CD8-positive, alpha-beta memory T cell (primary cell): ENCODE data around the gene SIN3B. TPM values are rescaled to one million over a fixed set of nuclear protein-coding genes. Genes with fewer than 3 reads are reported as not detected.
A peak's percentile ranks its signal among the peaks of the same experiment; 100 is the strongest.

Experiments used
- CTCF ChIA-PET: fragments of 350-600 bp; sonication (Branson Sonifier 250); formaldehyde crosslinking; loops from one replicate; lab custom pipeline; 2021; ENCODE audit warnings: antibody characterized with exemption; lab: Charles Lee
- POLR2A ChIA-PET: fragments of 350-600 bp; sonication (Branson Sonifier 250); formaldehyde crosslinking; loops from one replicate; lab custom pipeline; 2021; ENCODE audit warnings: antibody characterized with exemption; lab: Charles Lee
- DNase-seq, 5 donors: peaks; one replicate each; pipeline versions ENCODE4 v3.0.0 to v3.0.0-alpha.2; 2020 to 2022; ENCODE audit warnings: mixed read lengths in 1 of 5
- H3K27ac ChIP-seq: one replicate; pipeline ENCODE4 v1.7.0; 2013; ENCODE audit warnings: low read depth, mild to moderate bottlenecking, low read length, moderate library complexity
- H3K27me3 ChIP-seq: 2 replicates; pipeline ENCODE4 v1.7.0; 2013; ENCODE audit warnings: low read length, mild to moderate bottlenecking; ENCODE audit not compliant: insufficient read depth, poor library complexity, severe bottlenecking
- H3K36me3 ChIP-seq: 2 replicates; pipeline ENCODE4 v1.7.0; 2013; ENCODE audit warnings: mild to moderate bottlenecking, low read length, moderate library complexity; ENCODE audit not compliant: insufficient read depth
- H3K4me1 ChIP-seq: 2 replicates; pipeline ENCODE4 v1.7.0; 2013; ENCODE audit warnings: mild to moderate bottlenecking, low read length, moderate library complexity; ENCODE audit not compliant: insufficient read depth
- H3K4me3 ChIP-seq: 2 replicates; pipeline ENCODE4 v1.7.0; 2013; ENCODE audit warnings: mild to moderate bottlenecking, low read length
- H3K9me3 ChIP-seq: 2 replicates; pipeline ENCODE4 v1.7.0; 2013; ENCODE audit warnings: mild to moderate bottlenecking, low read length
- H3K27ac Mint-ChIP-seq, 8 donors: one replicate each; pipeline ENCODE4 v1.8.0; 2020 to 2021; ENCODE audit warnings: mixed read lengths in 8 of 8, mild to moderate bottlenecking in 6 of 8, inconsistent platforms in 3 of 8, moderate library complexity in 3 of 8
- H3K27me3 Mint-ChIP-seq, 2 donors: one replicate each; pipeline ENCODE4 v1.8.0; 2020 to 2021; ENCODE audit warnings: mixed read lengths in 2 of 2, mild to moderate bottlenecking in 1 of 2, moderate library complexity in 1 of 2
- H3K36me3 Mint-ChIP-seq, 3 donors: one replicate each; pipeline ENCODE4 v1.8.0; 2020 to 2021; ENCODE audit warnings: mixed read lengths in 3 of 3, inconsistent platforms in 1 of 3, mild to moderate bottlenecking in 1 of 3
- H3K4me1 Mint-ChIP-seq, 3 donors: one replicate each; pipeline ENCODE4 v1.8.0; 2020 to 2021; ENCODE audit warnings: mixed read lengths in 3 of 3, inconsistent platforms in 1 of 3, mild to moderate bottlenecking in 1 of 3
- H3K4me3 Mint-ChIP-seq, 7 donors: one replicate each; pipeline ENCODE4 v1.8.0; 2020 to 2021; ENCODE audit warnings: mixed read lengths in 7 of 7, mild to moderate bottlenecking in 6 of 7, moderate library complexity in 4 of 7, inconsistent platforms in 2 of 7
- H3K9me3 Mint-ChIP-seq, 5 donors: one replicate each; pipeline ENCODE4 v1.8.0; 2020 to 2022; ENCODE audit warnings: mixed read lengths in 5 of 5, mild to moderate bottlenecking in 3 of 5, moderate library complexity in 2 of 5, inconsistent platforms in 1 of 5
- polyA plus RNA-seq: library from polyadenylated mRNA; unstranded; fragments of 300-500 nt; fragmentation: Illumina TruSeq; gene quantifications from one replicate; pipeline ENCODE4 v1.2.3, GENCODE V29; 2021
- total RNA-seq, 2 experiments: library from RNA; stranded (reverse); gene quantifications; one replicate each; pipeline ENCODE4 v1.2.3, GENCODE V29; 2021

The SIN3B gene
- total and polyA plus RNA-seq, 3 experiments from 2014 or later: 5.0 to 34.8 (median 32.9) TPM

DNA sequence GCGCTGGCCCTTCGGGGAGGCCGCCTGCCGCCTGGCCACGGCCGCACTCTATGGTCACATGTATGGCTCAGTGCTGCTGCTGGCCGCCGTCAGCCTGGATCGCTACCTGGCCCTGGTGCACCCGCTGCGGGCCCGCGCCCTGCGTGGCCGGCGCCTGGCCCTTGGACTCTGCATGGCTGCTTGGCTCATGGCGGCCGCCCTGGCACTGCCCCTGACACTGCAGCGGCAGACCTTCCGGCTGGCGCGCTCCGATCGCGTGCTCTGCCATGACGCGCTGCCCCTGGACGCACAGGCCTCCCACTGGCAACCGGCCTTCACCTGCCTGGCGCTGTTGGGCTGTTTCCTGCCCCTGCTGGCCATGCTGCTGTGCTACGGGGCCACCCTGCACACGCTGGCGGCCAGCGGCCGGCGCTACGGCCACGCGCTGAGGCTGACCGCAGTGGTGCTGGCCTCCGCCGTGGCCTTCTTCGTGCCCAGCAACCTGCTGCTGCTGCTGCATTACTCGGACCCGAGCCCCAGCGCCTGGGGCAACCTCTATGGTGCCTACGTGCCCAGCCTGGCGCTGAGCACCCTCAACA is 60.8 kb downstream of the SIN3B start:
- no peak overlapping the region for H3K4me3 Mint-ChIP-seq
- peaks cover 3 to 27% of the 10 kb centered on the region in 2 donors for H3K27me3 Mint-ChIP-seq
- no peaks in the 10 kb centered on the region for H3K36me3 Mint-ChIP-seq
- Histone ChIP-seq H3K9me3 (no peaks in the 10 kb centered on the region), H3K27me3 (no peaks in the 10 kb centered on the region), H3K4me1 (peaks cover 5% of the 10 kb centered on the region), H3K27ac (peak overlapping the region; percentile 84), H3K36me3 (no peaks in the 10 kb centered on the region), H3K4me3 (no peak overlapping the region)
- DNase-seq: no peak
- ChIA-PET POLR2A (no interaction called here), CTCF (no interaction called here)
- peaks cover 5 to 7% (median 7%) of the 10 kb centered on the region in 3 donors for H3K4me1 Mint-ChIP-seq
- no peak overlapping the region for H3K27ac Mint-ChIP-seq
- H3K9me3 Mint-ChIP-seq: peaks cover 0 to 3% (median 0%) of the 10 kb centered on the region in 5 donors

DNA sequence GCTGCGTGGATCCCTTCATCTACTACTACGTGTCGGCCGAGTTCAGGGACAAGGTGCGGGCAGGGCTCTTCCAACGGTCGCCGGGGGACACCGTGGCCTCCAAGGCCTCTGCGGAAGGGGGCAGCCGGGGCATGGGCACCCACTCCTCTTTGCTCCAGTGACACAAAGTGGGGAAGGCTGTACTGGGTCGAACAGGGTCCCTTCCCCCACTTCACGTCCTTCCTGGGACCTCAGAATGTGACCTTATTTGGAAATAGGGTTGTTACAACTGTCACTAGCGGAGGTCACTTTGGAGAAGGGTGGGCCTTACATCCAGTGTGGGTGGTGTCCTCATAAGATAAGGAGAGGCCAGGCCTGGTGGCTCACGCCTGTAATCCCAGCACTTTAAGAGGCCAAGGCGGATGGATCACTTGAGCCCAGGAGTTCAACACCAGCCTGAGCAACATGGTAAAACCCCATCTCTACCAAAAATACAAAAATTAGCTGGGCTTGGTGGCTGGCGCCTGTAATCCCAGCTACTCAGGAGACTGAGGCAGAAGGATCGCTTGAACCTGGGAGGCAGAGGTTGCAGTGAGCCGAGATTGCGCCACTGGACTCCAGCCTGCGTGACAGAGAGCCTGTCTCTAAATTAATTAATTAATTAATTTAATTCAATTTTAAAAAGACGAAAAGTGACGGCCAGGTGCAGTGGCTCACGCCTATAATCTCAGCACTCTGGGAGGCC is 61.4 kb downstream of the SIN3B start:
- CTCF ChIA-PET: no interaction called here
- POLR2A ChIA-PET: no interaction called here
- peaks cover 7 to 13% (median 12%) of the 10 kb centered on the region in 3 donors for H3K4me1 Mint-ChIP-seq
- peaks cover 3 to 33% of the 10 kb centered on the region in 2 donors for H3K27me3 Mint-ChIP-seq
- no peaks in the 10 kb centered on the region for H3K9me3 ChIP-seq
- H3K9me3 Mint-ChIP-seq: no peaks in the 10 kb centered on the region
- no peaks in the 10 kb centered on the region for H3K36me3 Mint-ChIP-seq
- H3K4me3 ChIP-seq: no peak overlapping the region
- no peaks in the 10 kb centered on the region for H3K36me3 ChIP-seq
- no peak overlapping the region for H3K27ac Mint-ChIP-seq
- peak overlapping the region; percentile 84 for H3K27ac ChIP-seq
- H3K4me1 ChIP-seq: peaks cover 5% of the 10 kb centered on the region
- no peak for DNase-seq
- H3K27me3 ChIP-seq: peaks cover 3% of the 10 kb centered on the region
- H3K4me3 Mint-ChIP-seq: no peak overlapping the region

DNA sequence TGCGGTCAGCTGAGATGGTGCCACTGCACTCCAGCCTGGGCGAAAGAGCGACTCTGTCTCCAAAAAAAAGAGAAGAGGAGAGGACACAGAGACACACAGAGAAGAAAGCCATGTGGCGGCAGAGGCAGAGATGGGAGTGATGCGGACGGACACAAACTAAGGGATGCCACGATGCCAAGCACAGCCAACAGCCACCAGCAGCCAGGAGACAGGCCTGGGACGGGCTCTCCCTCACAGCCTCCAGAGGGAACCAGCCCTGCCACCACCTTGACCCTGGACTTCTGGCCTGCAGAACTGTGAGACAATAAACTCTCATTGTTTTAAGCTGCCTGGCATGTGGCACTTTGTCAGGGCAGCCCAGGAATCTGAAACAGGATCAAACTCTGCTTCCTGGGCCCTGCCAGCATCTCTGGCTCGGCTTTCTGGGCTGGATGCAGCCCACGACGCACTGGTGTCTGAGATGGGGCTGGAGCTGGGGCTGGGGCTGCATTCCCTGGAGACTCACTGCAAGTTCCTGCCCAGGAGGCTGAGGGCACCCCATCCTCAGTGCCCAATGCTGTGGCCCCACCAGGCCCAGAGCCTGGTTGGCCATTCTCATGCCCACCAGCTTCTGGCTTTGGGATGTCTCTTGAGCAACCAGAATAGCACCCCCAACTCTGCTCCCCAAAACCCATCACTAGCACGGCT is 62.6 kb downstream of the SIN3B start:
- no peaks in the 10 kb centered on the region for H3K36me3 ChIP-seq
- Mint-ChIP-seq H3K9me3 (no peaks in the 10 kb centered on the region), H3K4me1 (peaks cover 9 to 18% (median 12%) of the 10 kb centered on the region in 3 donors), H3K4me3 (no peak overlapping the region), H3K36me3 (no peaks in the 10 kb centered on the region), H3K27me3 (peaks cover 5 to 35% of the 10 kb centered on the region in 2 donors), H3K27ac (no peak overlapping the region)
- H3K27me3 ChIP-seq: peaks cover 3% of the 10 kb centered on the region
- CTCF ChIA-PET: no interaction called here
- peak overlapping the region; percentile 24 for H3K27ac ChIP-seq
- no peak for DNase-seq
- peaks cover 5% of the 10 kb centered on the region for H3K4me1 ChIP-seq
- POLR2A ChIA-PET: no interaction called here
- H3K4me3 ChIP-seq: no peak overlapping the region
- H3K9me3 ChIP-seq: no peaks in the 10 kb centered on the region

DNA sequence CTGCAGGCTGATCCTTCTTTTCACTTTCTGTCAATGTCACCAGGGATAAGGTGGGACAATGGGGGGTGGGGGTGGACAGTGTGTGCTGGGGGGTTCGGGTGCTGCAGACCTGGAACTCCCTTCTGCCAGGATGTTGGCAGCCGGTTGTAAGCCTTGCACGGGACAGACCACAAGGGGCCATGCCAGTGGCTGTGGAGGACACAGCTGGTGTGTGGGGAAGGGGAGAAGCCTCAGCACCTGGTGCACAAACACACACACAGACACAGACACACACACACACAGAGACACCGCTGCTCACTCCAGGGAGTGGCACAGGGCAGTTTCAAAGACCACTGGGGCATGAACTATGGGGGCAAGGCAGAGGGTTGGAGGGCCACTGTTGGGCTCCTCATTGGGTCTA is 63.2 kb downstream of the SIN3B start:
- no peak overlapping the region for H3K27ac Mint-ChIP-seq
- H3K4me1 ChIP-seq: peaks cover 5% of the 10 kb centered on the region

DNA sequence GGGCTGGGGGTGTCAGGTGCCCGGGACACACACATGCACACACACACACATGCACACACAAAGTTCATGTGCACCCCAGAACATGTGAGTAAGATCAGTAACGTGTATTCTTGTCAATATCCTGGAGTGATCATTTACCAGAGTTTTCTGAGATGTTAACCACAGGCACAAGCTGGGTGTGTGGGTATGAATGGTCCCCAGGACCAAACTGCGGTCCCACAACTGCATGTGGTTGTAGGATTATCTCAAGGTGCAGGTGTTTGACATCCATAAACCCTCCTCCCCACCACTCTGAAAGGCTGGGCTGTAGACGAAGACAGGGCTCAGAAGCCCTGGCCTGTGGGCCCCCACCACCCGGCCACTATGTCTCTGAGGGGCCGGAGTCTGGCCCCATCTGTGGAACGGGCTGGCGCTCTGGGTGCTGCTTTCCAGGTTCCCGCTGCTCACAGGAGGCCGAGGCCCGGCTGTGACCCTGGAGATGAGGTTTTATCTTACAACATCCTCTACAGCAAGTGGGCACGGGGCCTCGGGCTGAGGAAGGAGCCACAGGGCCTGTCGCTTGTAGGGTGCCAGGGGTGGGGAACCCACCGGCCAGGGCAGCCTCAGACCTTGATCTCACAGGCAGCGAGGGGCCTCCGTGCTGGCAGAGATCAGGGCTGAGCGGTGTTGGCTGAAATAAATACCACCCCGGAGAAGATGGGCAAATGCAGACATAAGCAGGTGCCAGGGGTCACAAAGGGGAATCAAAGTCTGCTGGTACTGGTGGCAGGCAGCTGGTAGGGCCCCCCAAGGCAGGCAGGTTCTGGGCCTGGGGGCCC is 63.9 kb downstream of the SIN3B start:
- peaks cover 3% of the 10 kb centered on the region for H3K27me3 ChIP-seq
- H3K9me3 ChIP-seq: no peaks in the 10 kb centered on the region
- no peaks in the 10 kb centered on the region for H3K36me3 ChIP-seq
- Mint-ChIP-seq H3K4me1 (peaks cover 9 to 18% (median 12%) of the 10 kb centered on the region in 3 donors), H3K36me3 (no peaks in the 10 kb centered on the region), H3K27me3 (peaks cover 5 to 35% of the 10 kb centered on the region in 2 donors), H3K9me3 (no peaks in the 10 kb centered on the region), H3K27ac (peak overlapping the region in 1 of 8 donors; percentile 63), H3K4me3 (no peak overlapping the region)
- POLR2A ChIA-PET: no interaction called here
- CTCF ChIA-PET: no interaction called here
- no peak overlapping the region for H3K27ac ChIP-seq
- peaks cover 5% of the 10 kb centered on the region for H3K4me1 ChIP-seq
- no peak overlapping the region for H3K4me3 ChIP-seq
- DNase-seq: no peak

More for the DNA sequence above, 63.2 kb downstream of the SIN3B start:
- Mint-ChIP-seq H3K9me3 (no peaks in the 10 kb centered on the region), H3K4me3 (no peak overlapping the region), H3K4me1 (peaks cover 9 to 18% (median 12%) of the 10 kb centered on the region in 3 donors), H3K36me3 (no peaks in the 10 kb centered on the region), H3K27me3 (peaks cover 5 to 35% of the 10 kb centered on the region in 2 donors)
- Histone ChIP-seq H3K27ac (no peak overlapping the region), H3K4me3 (no peak overlapping the region), H3K9me3 (no peaks in the 10 kb centered on the region), H3K36me3 (no peaks in the 10 kb centered on the region), H3K27me3 (peaks cover 3% of the 10 kb centered on the region)
- ChIA-PET CTCF (no interaction called here), POLR2A (no interaction called here)
- DNase-seq: no peak

DNA sequence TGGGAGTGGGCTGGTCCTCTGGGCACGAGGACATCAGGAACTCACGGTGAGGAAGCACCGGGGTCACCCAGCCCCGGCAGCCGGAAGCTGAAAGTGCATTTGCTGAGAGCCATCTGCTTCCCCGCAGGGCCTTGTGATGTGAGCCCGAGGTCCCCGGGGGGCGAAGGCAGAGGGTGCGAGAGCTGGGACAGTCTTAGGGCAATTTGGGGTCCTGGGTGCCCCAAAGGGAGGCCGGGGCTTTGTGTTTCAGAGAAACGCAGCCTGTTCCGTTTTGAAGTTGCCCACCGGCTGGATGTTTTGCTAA is 64.4 kb downstream of the SIN3B start:
- Mint-ChIP-seq H3K27ac (peak overlapping the region in 1 of 8 donors; percentile 63), H3K27me3 (peaks cover 10 to 37% of the 10 kb centered on the region in 2 donors), H3K9me3 (peaks cover 0 to 4% (median 0%) of the 10 kb centered on the region in 5 donors), H3K4me1 (peaks cover 12 to 21% (median 15%) of the 10 kb centered on the region in 3 donors), H3K36me3 (no peaks in the 10 kb centered on the region), H3K4me3 (peak overlapping the region in 1 of 7 donors; percentile 48)
- H3K9me3 ChIP-seq: no peaks in the 10 kb centered on the region
- ChIA-PET CTCF (no interaction called here), POLR2A (no interaction called here)
- no peak overlapping the region for H3K4me3 ChIP-seq
- DNase-seq: no peak
- H3K36me3 ChIP-seq: no peaks in the 10 kb centered on the region
- no peak overlapping the region for H3K27ac ChIP-seq
- H3K4me1 ChIP-seq: peaks cover 5% of the 10 kb centered on the region
- H3K27me3 ChIP-seq: peaks cover 3% of the 10 kb centered on the region

DNA sequence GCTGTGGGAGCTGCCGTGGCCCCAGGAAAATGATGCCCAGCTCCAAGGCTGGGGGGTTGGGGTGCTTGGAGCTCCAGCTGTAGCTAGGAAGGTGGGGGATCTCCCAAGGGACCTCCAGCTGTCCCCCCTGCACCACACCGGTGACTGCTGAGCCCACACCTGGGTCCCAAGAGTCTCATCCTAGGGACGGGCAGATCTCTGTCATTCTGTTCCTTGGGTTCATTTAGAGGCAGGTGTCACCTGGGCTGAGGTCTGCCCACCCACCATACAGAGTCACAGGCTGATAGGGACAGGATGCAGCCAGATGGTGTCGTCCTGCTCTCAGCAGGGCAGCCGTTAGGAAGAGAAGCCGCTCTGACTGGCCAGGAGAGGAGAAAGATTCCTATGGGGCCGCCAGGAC is 64.9 kb downstream of the SIN3B start:
- H3K4me1 Mint-ChIP-seq: peaks cover 11 to 19% (median 12%) of the 10 kb centered on the region in 3 donors
- Histone ChIP-seq H3K4me3 (no peak overlapping the region), H3K9me3 (no peaks in the 10 kb centered on the region), H3K36me3 (no peaks in the 10 kb centered on the region), H3K27ac (no peak overlapping the region), H3K4me1 (peaks cover 5% of the 10 kb centered on the region), H3K27me3 (peaks cover 3% of the 10 kb centered on the region)
- ChIA-PET POLR2A (no interaction called here), CTCF (no interaction called here)
- H3K36me3 Mint-ChIP-seq: no peaks in the 10 kb centered on the region
- no peak for DNase-seq
- H3K4me3 Mint-ChIP-seq: no peak overlapping the region
- peaks cover 10 to 35% of the 10 kb centered on the region in 2 donors for H3K27me3 Mint-ChIP-seq
- no peak overlapping the region for H3K27ac Mint-ChIP-seq
- peaks cover 0 to 4% (median 0%) of the 10 kb centered on the region in 5 donors for H3K9me3 Mint-ChIP-seq
